Progenitor cell of endocrine pancreas (in vitro differentiated cells): Measurements from ENCODE around the gene KRTAP10-8. TPM values are rescaled to one million over a fixed set of nuclear protein-coding genes. Genes with fewer than 3 reads are reported as not detected.
"Not testable (repeated sequence)": the region's sequence is repeated elsewhere in the genome, so short reads cannot be mapped to it uniquely, and the experiment has no call there.

Experiments used
- DNase-seq: peaks from one replicate; pipeline ENCODE4 v3.0.0; 2021; ENCODE audit warnings: low spot score; ENCODE audit not compliant: unreplicated experiment
- H3K27ac Mint-ChIP-seq: 2 replicates; pipeline ENCODE4 v1.8.0; 2021; ENCODE audit warnings: mild to moderate bottlenecking, moderate library complexity, mixed read lengths
- H3K27me3 Mint-ChIP-seq: 2 replicates; pipeline ENCODE4 v1.8.0; 2021; ENCODE audit warnings: mixed read lengths
- H3K36me3 Mint-ChIP-seq: 2 replicates; pipeline ENCODE4 v1.8.0; 2022; ENCODE audit warnings: mixed read lengths; ENCODE audit not compliant: insufficient read depth
- H3K4me1 Mint-ChIP-seq: 2 replicates; pipeline ENCODE4 v1.8.0; 2021; ENCODE audit warnings: low read depth, mixed read lengths
- H3K4me3 Mint-ChIP-seq: 2 replicates; pipeline ENCODE4 v1.8.0; 2021; ENCODE audit warnings: low read depth, mild to moderate bottlenecking, moderate library complexity, mixed read lengths
- H3K9me3 Mint-ChIP-seq: 2 replicates; pipeline ENCODE4 v1.8.0; 2021; ENCODE audit warnings: low read depth, mixed read lengths
- total RNA-seq: library from RNA; stranded (reverse); gene quantifications from 2 replicates; pipeline ENCODE4 v1.2.1, GENCODE V29; 2021
- TF ChIP-seq, protein P1 (sequence below): fragments of 200-600 bp; sonication (generic); IDR thresholded peaks from one replicate; pipeline ENCODE4 v1.5.0; 2021; ENCODE audit warnings: antibody characterized with exemption, mild to moderate bottlenecking; ENCODE audit not compliant: unreplicated experiment

The KRTAP10-8 gene
- total RNA-seq, 1 donor from 2014 or later = not detected

DNA sequence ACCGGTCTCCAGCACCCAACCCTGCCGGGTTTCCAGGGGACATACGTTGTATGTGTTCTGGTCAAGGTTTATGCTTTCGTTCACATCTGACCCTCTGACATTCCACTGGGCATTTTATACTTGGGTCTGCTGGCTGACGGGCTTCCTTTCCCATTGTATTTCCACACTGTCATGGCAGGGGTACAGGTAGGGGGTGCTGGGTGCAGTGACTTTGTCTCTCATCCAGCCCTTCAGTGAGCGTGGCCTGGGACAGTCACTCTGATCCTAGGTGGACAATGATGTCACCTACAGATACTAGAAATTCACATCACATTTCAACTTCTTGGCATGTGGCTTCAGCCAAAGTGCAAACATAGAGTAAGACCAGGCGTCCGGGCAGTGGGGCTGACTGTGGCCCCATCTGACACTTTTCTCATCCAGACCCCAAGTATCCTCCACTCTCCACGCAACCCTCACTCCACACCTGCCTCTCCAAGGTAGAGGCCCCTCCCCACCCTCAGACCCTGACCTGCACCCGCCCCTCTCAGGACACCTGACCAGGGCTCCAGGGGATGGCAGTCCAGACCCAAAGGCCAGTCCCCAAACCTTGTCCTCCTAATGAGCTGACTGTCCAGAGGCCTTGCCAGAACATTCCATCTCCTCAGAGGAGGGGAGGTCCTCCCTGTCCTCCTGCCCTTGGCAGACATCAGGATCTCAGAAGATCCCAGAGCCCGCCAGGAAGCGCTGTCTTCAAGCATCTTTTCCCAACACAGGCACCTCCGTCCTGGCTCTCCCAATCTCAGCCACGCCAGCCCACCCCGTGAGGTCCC is 24.5 kb downstream of the KRTAP10-8 start:
- no peak overlapping the region for H3K4me3 Mint-ChIP-seq
- H3K27me3 Mint-ChIP-seq = peaks cover 5% of the 10 kb centered on the region
- H3K27ac Mint-ChIP-seq = no peak overlapping the region
- DNase-seq = no peak
- no peaks in the 10 kb centered on the region for H3K4me1 Mint-ChIP-seq
- no peaks in the 10 kb centered on the region for H3K36me3 Mint-ChIP-seq
- TF ChIP-seq, protein P1, sequence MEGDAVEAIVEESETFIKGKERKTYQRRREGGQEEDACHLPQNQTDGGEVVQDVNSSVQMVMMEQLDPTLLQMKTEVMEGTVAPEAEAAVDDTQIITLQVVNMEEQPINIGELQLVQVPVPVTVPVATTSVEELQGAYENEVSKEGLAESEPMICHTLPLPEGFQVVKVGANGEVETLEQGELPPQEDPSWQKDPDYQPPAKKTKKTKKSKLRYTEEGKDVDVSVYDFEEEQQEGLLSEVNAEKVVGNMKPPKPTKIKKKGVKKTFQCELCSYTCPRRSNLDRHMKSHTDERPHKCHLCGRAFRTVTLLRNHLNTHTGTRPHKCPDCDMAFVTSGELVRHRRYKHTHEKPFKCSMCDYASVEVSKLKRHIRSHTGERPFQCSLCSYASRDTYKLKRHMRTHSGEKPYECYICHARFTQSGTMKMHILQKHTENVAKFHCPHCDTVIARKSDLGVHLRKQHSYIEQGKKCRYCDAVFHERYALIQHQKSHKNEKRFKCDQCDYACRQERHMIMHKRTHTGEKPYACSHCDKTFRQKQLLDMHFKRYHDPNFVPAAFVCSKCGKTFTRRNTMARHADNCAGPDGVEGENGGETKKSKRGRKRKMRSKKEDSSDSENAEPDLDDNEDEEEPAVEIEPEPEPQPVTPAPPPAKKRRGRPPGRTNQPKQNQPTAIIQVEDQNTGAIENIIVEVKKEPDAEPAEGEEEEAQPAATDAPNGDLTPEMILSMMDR = no peak
- H3K9me3 Mint-ChIP-seq = peaks cover 11% of the 10 kb centered on the region

DNA sequence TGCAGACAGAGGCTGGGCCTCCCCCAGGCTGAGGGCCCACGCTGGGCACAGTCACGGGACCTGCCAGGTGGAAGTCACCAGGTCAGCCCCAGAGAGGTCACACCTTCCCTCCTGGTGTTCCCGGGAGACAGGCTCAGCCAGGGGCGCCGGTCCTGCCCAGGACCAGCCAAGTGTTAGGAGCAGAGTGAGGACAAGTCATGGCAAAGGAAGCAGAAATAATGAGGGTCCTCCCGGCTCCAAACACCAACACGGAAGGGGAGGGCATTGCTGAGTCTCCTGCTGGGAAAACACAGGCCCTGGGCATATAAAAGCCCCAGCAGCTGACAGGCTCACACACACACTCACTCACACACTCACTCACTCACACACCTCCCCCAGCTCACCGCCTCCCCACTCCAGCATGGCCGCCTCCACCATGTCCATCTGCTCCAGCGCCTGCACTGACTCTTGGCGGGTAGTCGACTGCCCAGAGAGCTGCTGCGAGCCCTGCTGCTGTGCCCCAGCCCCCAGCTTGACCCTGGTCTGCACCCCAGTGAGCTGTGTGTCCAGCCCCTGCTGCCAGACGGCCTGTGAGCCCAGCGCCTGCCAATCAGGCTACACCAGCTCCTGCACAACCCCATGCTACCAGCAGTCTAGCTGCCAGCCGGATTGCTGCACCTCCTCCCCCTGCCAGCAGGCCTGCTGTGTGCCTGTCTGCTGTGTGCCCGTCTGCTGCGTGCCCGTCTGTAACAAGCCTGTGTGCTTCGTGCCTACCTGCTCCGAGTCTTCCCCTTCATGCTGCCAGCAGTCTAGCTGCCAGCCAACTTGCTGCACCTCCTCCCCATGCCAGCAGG is 25.4 kb downstream of the KRTAP10-8 start, which contains the start of gene KRTAP10-10:
KRTAP10-10 (plus strand) TSS at position 339 of the 833 bp plus-strand sequence; CDS start at position 401, 62 bp downstream.
- no peak within 1 kb of the TSS for H3K27ac Mint-ChIP-seq
- no peak within 1 kb of the TSS for H3K4me3 Mint-ChIP-seq
- TF ChIP-seq, protein P1 = no peak
- peaks cover 7% of the 10 kb centered on the region for H3K9me3 Mint-ChIP-seq
- DNase-seq = no peak
- no peaks in the 10 kb centered on the region for H3K4me1 Mint-ChIP-seq
- peaks cover 6% of the 10 kb centered on the region for H3K27me3 Mint-ChIP-seq
- no peaks in the 10 kb centered on the region for H3K36me3 Mint-ChIP-seq

GRCh38 chr21:44637851-44638348 is 26.0 kb downstream of the KRTAP10-8 start:
- DNase-seq, H3K9me3 Mint-ChIP-seq, H3K27me3 Mint-ChIP-seq, H3K27ac Mint-ChIP-seq, H3K36me3 Mint-ChIP-seq, H3K4me1 Mint-ChIP-seq, H3K4me3 Mint-ChIP-seq: not testable (repeated sequence)

DNA sequence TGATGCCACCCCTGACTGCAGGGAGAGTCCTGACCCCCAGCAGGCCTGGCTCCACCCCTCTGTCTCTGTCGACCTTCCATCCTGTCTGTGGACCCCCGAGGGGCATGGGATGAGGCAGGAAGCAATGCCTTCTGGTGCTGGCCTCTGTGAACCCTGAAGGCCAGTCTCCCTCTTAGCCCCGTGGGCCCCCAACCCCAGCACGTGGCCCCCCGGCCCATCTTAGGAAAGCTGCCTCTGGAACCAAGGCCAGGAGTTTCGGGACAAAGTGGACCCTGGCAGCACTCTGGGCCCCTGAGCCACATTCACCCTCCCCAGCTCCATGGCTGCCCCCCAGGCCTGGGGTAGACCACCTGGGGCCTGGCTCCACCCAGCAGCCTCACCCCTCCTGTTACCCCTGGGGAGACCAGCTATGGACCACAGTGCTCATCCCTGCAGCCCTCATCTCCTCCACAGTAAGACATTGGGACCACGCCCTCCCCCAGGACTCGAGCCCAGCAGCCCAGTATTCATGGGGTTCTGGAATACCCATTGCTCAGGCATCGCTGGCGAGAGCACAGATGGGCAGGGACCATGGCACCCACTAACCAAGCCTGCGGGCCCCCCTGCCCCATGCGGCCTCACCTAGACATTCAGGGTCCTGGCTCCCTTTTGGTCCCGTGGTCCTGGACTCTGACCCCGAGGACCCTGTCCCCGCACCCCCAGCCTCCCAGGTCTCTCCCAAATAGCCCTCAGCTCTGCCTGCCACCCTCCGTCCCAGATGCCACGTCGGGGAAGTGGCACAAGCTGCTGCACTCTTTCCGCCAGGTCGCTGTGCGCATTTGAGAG is 26.8 kb downstream of the KRTAP10-8 start:
- H3K4me3 Mint-ChIP-seq, H3K36me3 Mint-ChIP-seq, DNase-seq, H3K27ac Mint-ChIP-seq, H3K4me1 Mint-ChIP-seq, H3K27me3 Mint-ChIP-seq: not testable (repeated sequence)
- peaks cover 12% of the 10 kb centered on the region for H3K9me3 Mint-ChIP-seq

DNA sequence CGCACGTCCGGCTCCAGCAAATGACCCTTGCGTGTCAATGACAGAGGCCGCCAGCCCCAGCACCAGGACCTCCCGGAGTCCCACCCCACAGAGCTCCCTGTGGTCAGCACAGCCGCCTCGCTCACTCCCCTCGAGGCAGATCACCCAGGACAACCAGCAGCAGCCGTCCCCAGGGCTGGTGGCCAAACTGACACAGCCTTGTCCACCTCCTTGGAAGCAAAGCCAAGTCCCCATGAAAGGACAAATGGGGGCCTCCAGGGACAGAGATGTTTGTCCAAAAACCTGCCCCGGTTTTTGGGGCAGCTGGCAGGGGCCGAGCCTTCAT is 27.4 kb downstream of the KRTAP10-8 start:
- Mint-ChIP-seq H3K9me3 (peaks cover 15% of the 10 kb centered on the region), H3K4me1 (no peaks in the 10 kb centered on the region), H3K27me3 (peaks cover 6% of the 10 kb centered on the region), H3K4me3 (no peak overlapping the region), H3K36me3 (no peaks in the 10 kb centered on the region), H3K27ac (no peak overlapping the region)
- no peak for DNase-seq
- TF ChIP-seq, protein P1 = no peak

DNA sequence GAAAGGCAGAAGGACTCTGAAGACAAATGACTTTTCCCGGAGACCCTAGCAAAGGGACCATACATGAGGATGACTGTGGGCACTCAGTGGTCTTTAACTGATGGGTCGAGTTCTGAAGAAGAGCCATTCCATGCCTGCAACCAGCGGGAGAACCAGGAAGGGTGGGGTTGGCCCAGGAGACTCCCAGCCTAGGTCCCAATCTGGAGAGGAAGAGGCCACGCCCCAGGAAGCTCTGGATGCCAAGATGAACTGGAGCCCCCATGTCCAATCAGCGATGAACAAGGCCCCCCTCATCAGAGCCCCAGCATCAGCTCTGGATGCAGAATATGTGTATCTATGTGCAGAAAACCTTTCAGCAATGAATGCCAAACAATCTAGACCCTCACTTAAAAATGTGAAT is 28.9 kb downstream of the KRTAP10-8 start:
- Mint-ChIP-seq H3K36me3 (peaks cover 3% of the 10 kb centered on the region), H3K27ac (no peak overlapping the region), H3K4me3 (no peak overlapping the region), H3K9me3 (peaks cover 24% of the 10 kb centered on the region), H3K27me3 (peaks cover 6% of the 10 kb centered on the region), H3K4me1 (no peaks in the 10 kb centered on the region)
- no peak for DNase-seq
- TF ChIP-seq, protein P1 = no peak
